Omental fat pad (tissue), 4 donors: Measurements from ENCODE around the gene MAP2K1. TPM values are rescaled to one million over a fixed set of nuclear protein-coding genes. Genes with fewer than 3 reads are reported as not detected.
"Not testable (repeated sequence)": the region's sequence is repeated elsewhere in the genome, so short reads cannot be mapped to it uniquely, and the experiment has no call there.

Experiments used
- ATAC-seq: fragments of 150-250 bp; one replicate; pipeline ENCODE4 v1.9.1; 2016; ENCODE audit warnings: mild to moderate bottlenecking, moderate library complexity; ENCODE audit not compliant: low FRiP score
- DNase-seq: peaks from one replicate; pipeline ENCODE4 v3.0.0-alpha.2; 2019; ENCODE audit warnings: low spot score
- CTCF ChIP-seq, 3 donors: fragments of 450-650 bp; IDR thresholded peaks; one replicate each; pipeline ENCODE4 v1.5.1; 2016 to 2017; ENCODE audit warnings: antibody characterized with exemption in 3 of 3, mild to moderate bottlenecking in 3 of 3, moderate library complexity in 2 of 3
- total RNA-seq, 4 donors: library from RNA; depleted of rRNA; stranded (reverse); fragments of >200 nt; gene quantifications; one replicate each; pipeline ENCODE4 v1.1.0, GENCODE V29; 2016

The MAP2K1 gene
- total RNA-seq, 4 donors from 2014 or later = 49.3 to 63.2 (median 59.6) TPM

GRCh38 chr15:66364944-66365528, 21.7 kb upstream of the MAP2K1 start:
- no peak for TF ChIP-seq CTCF (IDR thresholded peaks at IDR 0.05)
- DNase-seq (no peak), ATAC-seq (no peak)

GRCh38 chr15:66369773-66370651, 16.7 kb upstream of the MAP2K1 start:
- ATAC-seq = no peak
- no peak for TF ChIP-seq CTCF (IDR thresholded peaks at IDR 0.05)
- no peak for DNase-seq

GRCh38 chr15:66374179-66374578, 12.5 kb upstream of the MAP2K1 start:
- no peak for DNase-seq
- no peak for TF ChIP-seq CTCF (IDR thresholded peaks at IDR 0.05)
- ATAC-seq = no peak

- DNase-seq (no peak), ATAC-seq (no peak)
- no peak for TF ChIP-seq CTCF (IDR thresholded peaks at IDR 0.05)
These were observed 7.8 kb upstream of the MAP2K1 start for GRCh38 chr15:66378814-66379430.

GRCh38 chr15:66381376-66381775, 5.3 kb upstream of the MAP2K1 start:
- ATAC-seq, DNase-seq: not testable (repeated sequence)

GRCh38 chr15:66387163-66388042, 691 bp downstream of the MAP2K1 start:
- TF ChIP-seq CTCF (IDR thresholded peaks at IDR 0.05) = no peak
- peak; percentile 43 for DNase-seq
- ATAC-seq = peak; percentile 76

- DNase-seq (no peak), ATAC-seq (no peak)
- no peak for TF ChIP-seq CTCF (IDR thresholded peaks at IDR 0.05)
These were observed 1.3 kb downstream of the MAP2K1 start for GRCh38 chr15:66388043-66388363.
